H9 (cell line): ENCODE data around the gene THSD7B. TPM values are rescaled to one million over a fixed set of nuclear protein-coding genes. Genes with fewer than 3 reads are reported as not detected.

Experiments
- DNase-seq: peaks from one replicate; pipeline ENCODE4 v3.0.0-alpha.2; 2017
- H2AFZ ChIP-seq: one replicate; pipeline ENCODE4 v1.6.1; 2013; ENCODE audit warnings: mild to moderate bottlenecking, low read length, control low read depth, moderate library complexity
- H2AK5ac ChIP-seq: 2 replicates; pipeline ENCODE4 v1.6.1; 2013; ENCODE audit warnings: low read length, control low read depth, mixed read lengths; ENCODE audit not compliant: insufficient read length
- H2BK120ac ChIP-seq: one replicate; pipeline ENCODE4 v1.6.1; 2013; ENCODE audit warnings: low read depth, mild to moderate bottlenecking, low read length, control low read depth, inconsistent platforms; ENCODE audit not compliant: poor library complexity, severe bottlenecking
- H2BK12ac ChIP-seq: 2 replicates; pipeline ENCODE4 v1.6.1; 2013; ENCODE audit warnings: low read length, control low read depth, mixed read lengths, low read depth; ENCODE audit not compliant: insufficient read length
- H2BK15ac ChIP-seq: 2 replicates; pipeline ENCODE4 v1.6.1; 2013; ENCODE audit warnings: low read depth, low read length, control low read depth
- H2BK20ac ChIP-seq: one replicate; pipeline ENCODE4 v1.6.1; 2013; ENCODE audit warnings: low read depth, mild to moderate bottlenecking, low read length, control low read depth, inconsistent platforms; ENCODE audit not compliant: poor library complexity, severe bottlenecking
- H2BK5ac ChIP-seq: 2 replicates; pipeline ENCODE4 v1.6.1; 2013; ENCODE audit warnings: low read length, control low read depth, mixed read lengths; ENCODE audit not compliant: insufficient read length
- H3K14ac ChIP-seq: 2 replicates; pipeline ENCODE4 v1.6.1; 2013; ENCODE audit warnings: low read length, control low read depth; ENCODE audit not compliant: insufficient read depth
- H3K18ac ChIP-seq: 2 replicates; pipeline ENCODE4 v1.6.1; 2013; ENCODE audit warnings: low read depth, mild to moderate bottlenecking, mixed read lengths, low read length, control low read depth; ENCODE audit not compliant: insufficient read length
- H3K23ac ChIP-seq: 2 replicates; pipeline ENCODE4 v1.6.1; 2013; ENCODE audit warnings: low read length, control low read depth, mixed read lengths, low read depth; ENCODE audit not compliant: insufficient read length
- H3K23me2 ChIP-seq: 2 replicates; pipeline ENCODE4 v1.6.1; 2013; ENCODE audit warnings: low read depth, mild to moderate bottlenecking, mixed read lengths, low read length, control low read depth; ENCODE audit not compliant: insufficient read length, poor library complexity, severe bottlenecking
- H3K27ac ChIP-seq: 2 replicates; pipeline ENCODE4 v1.5.1; 2013; ENCODE audit warnings: low read length, control low read depth, mixed read lengths, low read depth; ENCODE audit not compliant: insufficient read length
- H3K27me3 ChIP-seq: 2 replicates; pipeline ENCODE4 v1.6.1; 2013; ENCODE audit warnings: low read length, control low read depth, inconsistent platforms; ENCODE audit not compliant: insufficient read depth
- H3K4ac ChIP-seq: 2 replicates; pipeline ENCODE4 v1.6.1; 2013; ENCODE audit warnings: low read depth, mild to moderate bottlenecking, control low read depth, inconsistent platforms, low read length, moderate library complexity
- H3K4me1 ChIP-seq: 2 replicates; pipeline ENCODE4 v1.6.1; 2013; ENCODE audit warnings: low read length, control low read depth, inconsistent platforms; ENCODE audit not compliant: insufficient read depth
- H3K4me2 ChIP-seq: 2 replicates; pipeline ENCODE4 v1.6.1; 2013; ENCODE audit warnings: low read length, control low read depth, mixed read lengths; ENCODE audit not compliant: insufficient read length, insufficient read depth
- H3K56ac ChIP-seq: 2 replicates; pipeline ENCODE4 v1.6.1; 2013; ENCODE audit warnings: low read depth, mild to moderate bottlenecking, mixed read lengths, low read length, control low read depth; ENCODE audit not compliant: insufficient read length
- H3K79me1 ChIP-seq: 2 replicates; pipeline ENCODE4 v1.6.1; 2013; ENCODE audit warnings: low read depth, mild to moderate bottlenecking, moderate library complexity, low read length, control low read depth, inconsistent platforms; ENCODE audit not compliant: insufficient read depth, poor library complexity, severe bottlenecking
- H3K79me2 ChIP-seq: 2 replicates; pipeline ENCODE4 v1.6.1; 2013; ENCODE audit warnings: low read length, control low read depth, inconsistent platforms; ENCODE audit not compliant: insufficient read depth
- H3K9ac ChIP-seq: 2 replicates; pipeline ENCODE4 v1.6.1; 2013; ENCODE audit warnings: low read length, control low read depth, mixed read lengths; ENCODE audit not compliant: insufficient read length; ENCODE audit errors: extremely low read depth
- H3K9me3 ChIP-seq: one replicate; pipeline ENCODE4 v1.6.1; 2013; ENCODE audit warnings: low read depth, low read length, inconsistent platforms; ENCODE audit not compliant: control insufficient read depth
- H3T11ph ChIP-seq: one replicate; pipeline ENCODE4 v1.6.1; 2013; ENCODE audit warnings: mild to moderate bottlenecking, low read length, control low read depth, inconsistent platforms
- H4K20me1 ChIP-seq: one replicate; pipeline ENCODE4 v1.6.1; 2013; ENCODE audit not compliant: control insufficient read depth, insufficient read length, insufficient read depth
- H4K5ac ChIP-seq: 2 replicates; pipeline ENCODE4 v1.6.1; 2013; ENCODE audit warnings: low read depth, mild to moderate bottlenecking, mixed read lengths, low read length, control low read depth; ENCODE audit not compliant: insufficient read length
- H4K8ac ChIP-seq: replicated peaks from 2 replicates; pipeline ENCODE4 v1.6.1; 2013; ENCODE audit warnings: low read length, control low read depth, mixed read lengths, low read depth; ENCODE audit not compliant: insufficient read length
- H4K91ac ChIP-seq: 2 replicates; pipeline ENCODE4 v1.6.1; 2013; ENCODE audit warnings: low read depth, mild to moderate bottlenecking, moderate library complexity, mixed read lengths, low read length, control low read depth; ENCODE audit not compliant: insufficient read length
- H3K27ac Mint-ChIP-seq, 3 experiments: 2 replicates in 2 of 3; 3 replicates in 1 of 3; pipeline ENCODE4 v1.8.0; 2020 to 2021; ENCODE audit warnings: mixed read lengths in 3 of 3, mild to moderate bottlenecking in 1 of 3, moderate library complexity in 1 of 3
- H3K27me3 Mint-ChIP-seq: 2 replicates; pipeline ENCODE4 v1.8.0; 2021; ENCODE audit warnings: low read depth, mild to moderate bottlenecking, moderate library complexity, mixed read lengths
- H3K36me3 Mint-ChIP-seq, 3 experiments: 2 replicates in 2 of 3; 3 replicates in 1 of 3; pipeline ENCODE4 v1.8.0; 2020 to 2021; ENCODE audit warnings: low read depth in 3 of 3, mixed read lengths in 3 of 3; ENCODE audit not compliant: insufficient read depth in 1 of 3
- H3K4me1 Mint-ChIP-seq, 2 experiments: 2 replicates each; pipeline ENCODE4 v1.8.0; 2020; ENCODE audit warnings: mixed read lengths in 2 of 2
- H3K4me3 Mint-ChIP-seq, 2 experiments: 2 replicates in 1 of 2; 3 replicates in 1 of 2; pipeline ENCODE4 v1.8.0; 2020 to 2021; ENCODE audit warnings: mild to moderate bottlenecking in 2 of 2, mixed read lengths in 2 of 2, moderate library complexity in 1 of 2
- H3K9me3 Mint-ChIP-seq, 2 experiments: 2 replicates in 1 of 2; 3 replicates in 1 of 2; pipeline ENCODE4 v1.8.0; 2020; ENCODE audit warnings: mild to moderate bottlenecking in 2 of 2, mixed read lengths in 2 of 2, moderate library complexity in 1 of 2
- CTCF ChIP-seq: fragments of 200-600 bp; sonication (generic); conservative IDR thresholded peaks from 3 replicates; pipeline ENCODE4 v1.8.0; 2021; ENCODE audit warnings: antibody characterized with exemption, mild to moderate bottlenecking
- WGBS: extraction: QIAGEN DNeasy Blood & Tissue Kit; methylation state at CpG from one replicate; pipeline ENCODE4 v1.1.7; 2013; ENCODE audit warnings: missing lambda C conversion rate, low lambda C conversion rate, mixed read lengths; ENCODE audit not compliant: insufficient read length; ENCODE audit errors: extremely low coverage; 5-methylcytosine and 5-hydroxymethylcytosine counted together
- total RNA-seq: library from RNA; stranded (reverse); gene quantifications from 2 replicates; pipeline ENCODE4 v1.2.1, GENCODE V29; 2021

Gene THSD7B
- total RNA-seq, 1 experiment from 2014 or later: 0.85 TPM

GRCh38 chr2:136796339-136796738 is 31.0 kb downstream of the THSD7B start:
- H3K9me3 ChIP-seq: no peaks in the 10 kb centered on the region
- H3K9ac ChIP-seq: no peak overlapping the region
- no peak overlapping the region for H2AFZ ChIP-seq
- H3K4me1 Mint-ChIP-seq: peaks cover 0 to 6% of the 10 kb centered on the region in 2 experiments; a peak in 1 of 4 replicates
- no peak overlapping the region for H4K91ac ChIP-seq
- H2BK120ac ChIP-seq: no peak overlapping the region
- no peak overlapping the region for H3K27ac ChIP-seq
- no peaks in the 10 kb centered on the region for H3K4me1 ChIP-seq
- H4K8ac ChIP-seq: no peak overlapping the region
- H3T11ph ChIP-seq: no peak overlapping the region
- no peak overlapping the region for H3K4me3 Mint-ChIP-seq
- H2BK5ac ChIP-seq: no peak overlapping the region
- H3K23ac ChIP-seq: no peak overlapping the region
- no peak overlapping the region for H2BK20ac ChIP-seq
- H2AK5ac ChIP-seq: no peak overlapping the region
- peaks cover 7% of the 10 kb centered on the region; the same call in 1 of the 2 replicates for H3K27me3 Mint-ChIP-seq
- H4K20me1 ChIP-seq: no peaks in the 10 kb centered on the region
- TF ChIP-seq CTCF: peak; percentile 73
- no peak for DNase-seq
- H3K14ac ChIP-seq: no peak overlapping the region
- no CpG with 5 or more reads among the region's 4 CpGs for WGBS
- no peaks in the 10 kb centered on the region for H3K23me2 ChIP-seq
- no peak overlapping the region for H2BK12ac ChIP-seq
- H3K79me2 ChIP-seq: no peaks in the 10 kb centered on the region
- no peak overlapping the region for H3K56ac ChIP-seq
- no peak overlapping the region for H3K4me2 ChIP-seq
- no peaks in the 10 kb centered on the region for H3K79me1 ChIP-seq
- H4K5ac ChIP-seq: no peak overlapping the region
- H3K27me3 ChIP-seq: no peaks in the 10 kb centered on the region
- no peaks in the 10 kb centered on the region for H3K36me3 Mint-ChIP-seq
- peak overlapping the region in 1 of 3 experiments; percentile 29; a peak in 1 of 7 replicates for H3K27ac Mint-ChIP-seq
- H2BK15ac ChIP-seq: no peak overlapping the region
- H3K9me3 Mint-ChIP-seq: no peaks in the 10 kb centered on the region
- no peak overlapping the region for H3K18ac ChIP-seq
- no peak overlapping the region for H3K4ac ChIP-seq
